ENCODE measurements around the gene TULP4. TPM values are rescaled to one million over a fixed set of nuclear protein-coding genes. Genes with fewer than 3 reads are reported as not detected.

TULP4 gene
- total RNA-seq, 4 donors from 2014 or later = 59.8 to 99.2 (median 88.6) TPM

DNA sequence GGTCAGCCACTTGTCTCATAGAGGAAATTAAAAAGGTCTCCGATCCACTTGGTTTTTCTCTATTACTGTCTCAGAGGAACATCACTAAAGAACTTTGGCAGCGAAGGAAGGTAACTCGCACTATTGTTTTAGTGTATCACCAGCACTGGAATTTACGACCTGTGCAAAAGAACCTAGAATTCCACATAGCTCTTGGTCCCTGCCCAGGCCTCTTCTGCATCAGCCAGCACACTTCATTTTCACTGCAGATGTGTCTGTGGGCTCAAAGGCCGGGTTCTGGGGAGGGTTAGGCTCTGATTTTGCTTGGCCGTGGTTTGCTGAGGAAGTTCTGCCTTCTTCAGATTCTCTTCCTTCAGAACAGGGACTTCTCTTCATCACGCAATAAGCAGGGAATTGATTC, 144.9 kb downstream of the TULP4 start:
- H3K9me3 ChIP-seq = no peaks in the 10 kb centered on the region
- intact Hi-C loops (cut with DNase I; ENCODE audit: low total_unique reads) = no loop called here
- peaks cover 0 to 23% of the 10 kb centered on the region in 2 donors for H3K36me3 ChIP-seq
- in situ Hi-C loops (cut with MboI; ENCODE audit: low sequenced_read_pairs in 4 of 4) = no loop called here
- no peak overlapping the region for H3K27ac ChIP-seq
- DNase-seq (no peak), ATAC-seq (no peak)
- H3K4me1 ChIP-seq = no peaks in the 10 kb centered on the region
- H3K4me3 ChIP-seq = no peak overlapping the region
- TF ChIP-seq, protein P1, sequence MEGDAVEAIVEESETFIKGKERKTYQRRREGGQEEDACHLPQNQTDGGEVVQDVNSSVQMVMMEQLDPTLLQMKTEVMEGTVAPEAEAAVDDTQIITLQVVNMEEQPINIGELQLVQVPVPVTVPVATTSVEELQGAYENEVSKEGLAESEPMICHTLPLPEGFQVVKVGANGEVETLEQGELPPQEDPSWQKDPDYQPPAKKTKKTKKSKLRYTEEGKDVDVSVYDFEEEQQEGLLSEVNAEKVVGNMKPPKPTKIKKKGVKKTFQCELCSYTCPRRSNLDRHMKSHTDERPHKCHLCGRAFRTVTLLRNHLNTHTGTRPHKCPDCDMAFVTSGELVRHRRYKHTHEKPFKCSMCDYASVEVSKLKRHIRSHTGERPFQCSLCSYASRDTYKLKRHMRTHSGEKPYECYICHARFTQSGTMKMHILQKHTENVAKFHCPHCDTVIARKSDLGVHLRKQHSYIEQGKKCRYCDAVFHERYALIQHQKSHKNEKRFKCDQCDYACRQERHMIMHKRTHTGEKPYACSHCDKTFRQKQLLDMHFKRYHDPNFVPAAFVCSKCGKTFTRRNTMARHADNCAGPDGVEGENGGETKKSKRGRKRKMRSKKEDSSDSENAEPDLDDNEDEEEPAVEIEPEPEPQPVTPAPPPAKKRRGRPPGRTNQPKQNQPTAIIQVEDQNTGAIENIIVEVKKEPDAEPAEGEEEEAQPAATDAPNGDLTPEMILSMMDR (IDR thresholded peaks at IDR 0.05 in 4 of 5, conservative IDR thresholded peaks at IDR 0.05 in 1 of 5) = no peak
- TF ChIP-seq POLR2A (IDR thresholded peaks at IDR 0.05) = no peak
- no peaks in the 10 kb centered on the region for H3K27me3 ChIP-seq

GRCh38 chr6:158457616-158458278, 145.5 kb downstream of the TULP4 start:
- no peak overlapping the region for H3K4me3 ChIP-seq
- intact Hi-C loops (cut with DNase I; ENCODE audit: low total_unique reads) (no loop called here), in situ Hi-C loops (cut with MboI; ENCODE audit: low sequenced_read_pairs in 4 of 4) (no loop called here)
- no peak for DNase-seq
- H3K27me3 ChIP-seq = no peaks in the 10 kb centered on the region
- H3K36me3 ChIP-seq = peaks cover 0 to 16% of the 10 kb centered on the region in 2 donors
- TF ChIP-seq, protein P1 (IDR thresholded peaks at IDR 0.05 in 4 of 5, conservative IDR thresholded peaks at IDR 0.05 in 1 of 5) = no peak
- TF ChIP-seq POLR2A (IDR thresholded peaks at IDR 0.05) = no peak
- H3K4me1 ChIP-seq = no peaks in the 10 kb centered on the region
- H3K9me3 ChIP-seq = no peaks in the 10 kb centered on the region
- ATAC-seq = no peak
- H3K27ac ChIP-seq = no peak overlapping the region

DNA sequence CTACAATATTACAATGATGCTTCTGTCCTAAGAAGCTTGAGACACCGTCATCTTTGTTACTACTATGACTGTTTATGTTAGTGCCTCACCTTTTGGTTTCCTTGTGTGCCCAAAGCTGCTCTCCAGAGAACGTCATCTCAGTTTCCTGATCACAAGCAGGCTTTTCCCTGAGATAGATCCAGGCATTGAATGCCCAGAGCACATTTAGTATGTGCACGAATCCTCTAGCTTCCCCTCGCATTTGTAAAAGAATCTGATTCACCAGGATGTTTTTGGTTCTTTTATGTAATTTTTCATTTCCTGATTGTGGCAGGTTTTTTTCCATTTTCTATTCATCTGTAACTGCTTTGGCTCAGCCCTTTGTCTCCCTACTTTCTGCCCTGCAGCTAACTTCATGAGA, 147.5 kb downstream of the TULP4 start:
- TF ChIP-seq POLR2A (IDR thresholded peaks at IDR 0.05) = no peak
- TF ChIP-seq, protein P1 (IDR thresholded peaks at IDR 0.05 in 4 of 5, conservative IDR thresholded peaks at IDR 0.05 in 1 of 5) = no peak
- no peak overlapping the region for H3K4me3 ChIP-seq
- peaks cover 0 to 16% of the 10 kb centered on the region in 2 donors for H3K36me3 ChIP-seq
- no peak for DNase-seq
- no peak for ATAC-seq
- no peaks in the 10 kb centered on the region for H3K9me3 ChIP-seq
- no peaks in the 10 kb centered on the region for H3K27me3 ChIP-seq
- in situ Hi-C loops (cut with MboI; ENCODE audit: low sequenced_read_pairs in 4 of 4) = no loop called here
- no peak overlapping the region for H3K27ac ChIP-seq
- H3K4me1 ChIP-seq = no peaks in the 10 kb centered on the region
- intact Hi-C loops (cut with DNase I; ENCODE audit: low total_unique reads) = no loop called here

- Histone ChIP-seq H3K36me3 (peaks cover 0 to 16% of the 10 kb centered on the region in 2 donors), H3K4me1 (peaks cover 0 to 3% of the 10 kb centered on the region in 2 donors), H3K9me3 (no peaks in the 10 kb centered on the region), H3K27me3 (no peaks in the 10 kb centered on the region), H3K4me3 (no peak overlapping the region), H3K27ac (no peak overlapping the region)
- no peak for DNase-seq
- TF ChIP-seq POLR2A (IDR thresholded peaks at IDR 0.05) = no peak
- TF ChIP-seq, protein P1 (IDR thresholded peaks at IDR 0.05 in 4 of 5, conservative IDR thresholded peaks at IDR 0.05 in 1 of 5) = no peak
- no peak for ATAC-seq
- intact Hi-C loops (cut with DNase I; ENCODE audit: low total_unique reads) (no loop called here), in situ Hi-C loops (cut with MboI; ENCODE audit: low sequenced_read_pairs in 4 of 4) (no loop called here)
Observed at GRCh38 chr6:158460602-158461169, 148.4 kb downstream of the TULP4 start.

Measured in gastrocnemius medialis (tissue), 4 donors.